H54 (cell line): ENCODE data around the gene PDE4D.
A peak's percentile ranks its signal among the peaks of the same experiment; 100 is the strongest.

Source experiments
- DNase-seq: peaks from one replicate; pipeline ENCODE4 v3.0.0; 2011; ENCODE audit warnings: low spot score, mixed read lengths; ENCODE audit not compliant: insufficient read length
- FAIRE-seq: peaks from 3 replicates; lab custom pipeline; 2011; peaks lifted over from hg19 to GRCh38; lab: Jason Lieb, UNC
- POLR2A ChIP-seq: IDR thresholded peaks from 2 replicates; pipeline ENCODE4 v1.6.1; 2011; ENCODE audit warnings: low read depth, mild to moderate bottlenecking, low read length

PDE4D gene

DNA sequence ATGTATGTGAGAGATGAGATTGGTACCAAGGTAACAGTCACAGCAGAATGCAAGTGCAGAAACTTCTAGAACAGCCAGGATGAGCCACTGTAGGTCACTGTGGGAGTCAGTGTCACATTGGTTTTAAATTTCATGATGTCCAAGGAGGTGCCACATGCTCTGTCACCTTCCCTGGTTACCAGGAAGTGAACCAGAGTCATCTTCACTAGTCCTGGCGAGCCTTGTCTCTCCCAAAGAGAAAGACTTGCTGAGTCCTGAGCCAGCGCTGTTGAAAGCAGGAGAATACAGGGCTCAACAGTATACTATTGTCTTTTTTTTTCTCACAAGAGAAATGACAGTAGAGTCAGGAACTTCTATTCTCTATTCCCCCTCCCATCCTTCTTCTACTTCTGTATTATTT lies 695.2 kb downstream of the PDE4D start:
- no peak for TF ChIP-seq POLR2A
- FAIRE-seq (no peak), DNase-seq (no peak)

DNA sequence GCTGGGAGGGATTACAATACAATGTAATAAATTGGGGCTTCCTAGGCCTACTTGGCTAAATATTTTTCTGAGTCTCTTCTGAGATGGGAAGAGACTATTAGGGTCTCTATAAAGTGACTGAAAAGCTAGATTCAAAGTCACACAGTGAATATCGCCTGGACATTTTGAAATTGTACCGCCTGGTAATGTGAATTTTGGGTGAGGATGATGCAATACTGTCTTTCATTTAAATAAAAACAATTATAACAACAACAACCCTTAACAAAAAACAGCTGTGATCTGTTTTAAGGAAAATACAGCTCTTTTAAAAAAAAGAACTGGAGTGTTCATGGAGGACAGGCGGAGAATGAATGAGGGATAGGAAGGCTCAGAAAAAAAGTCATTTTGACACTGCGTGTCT lies 695.6 kb downstream of the PDE4D start:
- no peak for FAIRE-seq

DNA sequence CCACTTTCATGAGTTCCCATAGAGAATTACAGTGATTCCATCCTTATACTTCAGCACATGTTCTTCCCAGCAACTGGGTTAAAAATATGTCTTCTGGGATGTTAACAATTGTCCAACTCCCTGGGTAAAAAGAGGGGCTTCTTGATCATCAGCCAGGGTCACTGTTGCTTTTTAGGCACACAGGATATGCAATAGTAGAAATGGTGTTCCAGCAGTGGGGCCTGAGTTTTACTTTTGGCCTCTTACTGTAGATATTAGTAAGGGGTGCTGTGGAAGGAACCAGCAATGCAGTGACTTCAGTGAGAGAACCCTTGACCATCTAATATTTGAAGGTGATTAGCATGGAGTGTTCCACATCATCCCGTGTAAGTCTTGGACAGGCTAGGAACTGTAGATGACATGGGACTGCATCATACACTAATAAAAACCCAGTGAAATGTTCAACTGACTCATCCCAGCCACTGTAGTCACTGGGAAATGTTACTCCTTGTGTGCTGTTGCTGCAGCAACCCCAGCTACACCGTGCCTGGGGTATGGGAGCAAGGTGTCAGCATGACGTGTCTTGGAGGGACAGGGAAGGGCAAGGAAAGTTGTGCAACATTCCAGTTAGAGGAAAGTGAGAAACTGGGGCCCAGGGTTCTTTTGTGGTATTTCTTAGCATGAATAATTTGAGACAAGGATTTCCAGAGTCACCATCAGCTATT lies 699.8 kb downstream of the PDE4D start:
- TF ChIP-seq POLR2A: no peak
- FAIRE-seq (peak; percentile 99), DNase-seq (peak; percentile 48)

More for the DNA sequence above, 695.6 kb downstream of the PDE4D start:
- no peak for TF ChIP-seq POLR2A
- DNase-seq: no peak

DNA sequence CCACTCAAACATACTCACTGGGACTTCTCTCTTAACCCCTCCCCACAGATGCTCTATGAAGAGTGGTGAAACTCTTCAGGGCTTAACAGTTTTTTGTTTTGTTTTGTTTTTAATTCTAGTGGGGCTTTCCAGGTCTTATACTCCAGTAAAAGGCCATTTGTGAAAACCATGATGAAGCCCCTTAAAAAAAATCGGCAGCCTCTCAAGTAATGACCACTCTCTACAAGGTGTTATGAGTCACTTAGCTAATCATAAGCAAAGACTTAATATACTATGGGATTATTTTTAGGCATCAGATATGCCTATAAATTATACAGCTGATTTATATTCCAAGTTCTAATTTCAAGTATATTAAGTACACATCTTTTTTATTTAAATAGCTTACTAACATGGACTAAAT lies 702.8 kb downstream of the PDE4D start:
- DNase-seq (no peak), FAIRE-seq (no peak)
- no peak for TF ChIP-seq POLR2A

DNA sequence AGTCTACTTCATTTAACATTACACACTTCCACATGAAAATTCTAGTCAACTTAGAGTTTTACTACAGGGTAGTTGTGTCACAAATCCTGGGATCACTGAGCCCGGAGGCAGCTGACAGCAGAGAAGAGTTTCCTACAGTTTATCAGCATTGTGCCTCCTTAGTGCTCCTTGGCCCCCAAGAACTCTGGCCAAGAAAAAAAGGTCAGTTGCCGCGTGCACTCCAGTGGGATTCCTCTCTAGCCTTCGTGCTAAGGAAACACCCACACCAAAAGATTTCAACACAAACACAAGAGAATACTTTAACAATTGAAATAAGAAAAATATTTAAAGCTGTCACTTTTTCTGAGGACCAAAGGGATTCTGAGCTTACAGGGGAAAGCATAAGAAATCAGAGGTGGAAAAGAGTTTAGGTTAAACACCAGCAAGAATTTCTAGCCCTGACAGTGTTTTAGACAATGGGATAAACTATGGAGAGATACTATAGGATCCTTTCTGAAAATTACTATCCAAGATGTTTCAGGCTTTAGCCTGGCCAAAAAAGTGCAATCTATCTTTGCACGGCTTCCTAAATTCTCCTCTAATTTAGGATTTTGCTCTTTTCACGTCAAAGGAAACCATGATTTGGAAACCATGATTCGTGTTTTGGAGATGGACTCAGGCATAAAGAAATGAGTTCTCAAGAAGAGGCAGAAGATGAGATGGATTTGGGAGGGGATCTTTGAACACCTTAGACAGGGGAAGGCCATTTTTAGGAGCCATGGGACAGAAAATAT lies 703.9 kb downstream of the PDE4D start:
- no peak for TF ChIP-seq POLR2A
- no peak for FAIRE-seq
- no peak for DNase-seq

DNA sequence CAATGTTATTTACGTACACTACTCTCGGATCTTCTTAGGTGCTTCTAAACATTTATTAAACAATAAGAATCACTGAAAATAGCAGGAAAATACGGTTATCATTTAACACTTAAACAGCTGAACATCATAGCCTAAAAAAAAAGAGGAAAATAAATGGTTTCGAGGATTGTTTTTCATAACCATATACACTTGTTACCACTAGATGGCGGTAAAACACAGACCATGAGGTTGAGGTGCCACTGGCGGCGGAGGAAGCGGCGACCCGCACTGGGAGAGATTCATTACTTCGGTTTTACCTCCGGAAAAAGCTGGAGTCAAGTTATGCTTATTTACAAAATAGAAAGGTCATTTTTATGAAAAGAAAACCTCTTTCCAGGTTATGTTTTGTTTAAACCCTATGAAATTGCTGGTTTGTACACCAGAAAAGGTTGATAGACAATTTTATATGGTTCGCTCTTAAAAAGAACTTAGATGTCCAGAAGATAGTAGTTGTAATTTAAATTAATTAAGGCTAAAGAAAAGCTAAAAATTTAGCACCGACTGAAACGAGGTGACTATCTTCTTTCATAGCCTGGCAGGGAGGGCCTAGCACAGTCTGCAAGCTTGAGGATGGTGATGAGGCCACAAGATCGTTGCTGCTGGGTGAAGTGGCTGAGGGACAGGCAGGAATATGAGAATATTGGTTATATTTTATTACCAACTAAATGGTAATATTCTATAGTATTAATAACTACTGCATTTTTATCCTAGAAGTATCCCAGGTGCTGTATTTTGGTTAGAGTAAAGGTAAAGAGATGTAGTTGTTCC lies 704.9 kb downstream of the PDE4D start:
- TF ChIP-seq POLR2A: no peak
- FAIRE-seq (peak; percentile 91), DNase-seq (peak; percentile 15)

DNA sequence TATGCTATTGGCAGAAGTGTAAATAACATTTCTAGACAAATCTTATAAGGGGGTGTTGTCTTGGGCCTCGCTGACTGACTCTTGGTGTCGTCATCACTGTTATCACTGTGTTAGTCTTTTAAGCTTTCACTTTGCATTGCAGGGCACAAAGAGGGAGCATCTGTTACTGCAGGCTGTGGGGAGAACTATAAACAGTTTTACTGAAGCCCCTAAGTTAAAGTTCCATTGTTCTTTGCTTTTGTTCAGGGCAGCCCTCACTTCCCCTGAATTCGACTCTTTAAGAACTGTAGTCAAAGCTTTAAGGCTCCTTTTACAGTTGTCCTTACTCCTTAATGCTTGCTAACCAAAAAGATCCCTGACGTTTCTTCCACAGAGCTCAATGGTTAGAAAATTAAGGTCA lies 705.7 kb downstream of the PDE4D start:
- no peak for TF ChIP-seq POLR2A
- no peak for FAIRE-seq
- DNase-seq: no peak

DNA sequence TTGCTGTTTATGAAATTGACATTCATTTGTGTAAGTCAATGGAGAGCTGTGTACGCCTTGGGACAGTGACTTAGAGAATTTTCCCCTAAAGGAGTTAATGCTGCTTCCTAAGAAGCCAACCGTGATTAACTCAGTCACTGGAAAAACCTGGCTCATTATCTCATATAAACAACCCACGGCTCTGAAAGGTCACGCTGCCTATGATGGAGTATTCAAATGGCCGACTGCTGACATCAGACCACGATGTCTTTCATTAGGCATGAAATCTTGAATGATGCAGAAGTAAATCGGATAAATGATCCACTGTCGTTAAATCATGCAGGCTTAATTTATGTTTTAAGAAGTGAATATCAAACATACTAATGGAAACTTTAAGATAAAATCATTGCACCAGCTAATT lies 706.9 kb downstream of the PDE4D start:
- TF ChIP-seq POLR2A: no peak
- DNase-seq: no peak
- FAIRE-seq: no peak

DNA sequence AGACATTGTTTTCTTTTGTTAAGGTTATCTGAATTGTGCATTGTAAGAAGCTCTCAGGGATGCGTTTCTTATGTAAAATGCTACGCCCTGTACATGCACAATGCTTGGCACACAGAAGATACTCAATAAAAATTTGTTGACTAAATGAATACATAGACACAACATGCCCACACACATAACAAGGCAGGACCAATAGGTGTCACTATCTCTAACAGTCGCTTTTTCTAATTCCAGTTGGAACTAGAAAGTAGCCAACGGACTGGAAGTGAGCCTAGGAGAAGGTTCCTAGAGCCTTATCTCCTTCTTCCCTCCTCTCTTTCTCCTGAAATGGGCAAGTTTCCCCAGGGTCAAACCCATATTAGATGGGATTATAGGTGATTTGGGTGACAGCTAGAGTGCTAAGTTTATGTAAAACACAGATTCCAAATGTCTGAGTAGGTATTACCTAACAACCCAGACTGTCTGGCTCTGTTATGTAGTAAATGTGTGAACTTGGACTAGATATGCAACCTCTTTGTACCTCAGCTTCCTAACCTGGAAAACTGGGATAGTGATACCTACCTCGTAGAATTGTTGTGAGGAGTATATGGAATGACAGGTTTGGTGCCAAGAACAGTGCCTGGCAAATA lies 707.7 kb downstream of the PDE4D start:
- TF ChIP-seq POLR2A: no peak
- no peak for FAIRE-seq
- DNase-seq: no peak

DNA sequence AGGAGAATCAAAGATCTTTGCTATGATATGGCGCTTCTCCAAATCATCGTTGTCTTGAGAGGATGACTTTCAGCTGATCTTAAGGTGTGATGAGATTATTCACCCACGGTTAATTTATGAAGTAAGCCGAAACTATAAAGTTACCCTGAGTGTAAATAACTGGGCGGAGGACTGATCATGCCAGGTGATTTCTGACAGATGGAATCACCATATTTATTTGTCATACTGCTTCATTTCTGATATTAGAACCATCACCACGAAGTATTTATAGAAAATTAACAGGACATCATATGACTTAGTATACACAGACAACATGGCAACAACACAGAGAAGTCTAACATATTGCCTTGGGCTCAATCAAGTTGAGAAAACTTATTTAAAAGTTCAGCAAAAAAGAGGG lies 708.8 kb downstream of the PDE4D start:
- TF ChIP-seq POLR2A: no peak
- no peak for FAIRE-seq
- DNase-seq: no peak

DNA sequence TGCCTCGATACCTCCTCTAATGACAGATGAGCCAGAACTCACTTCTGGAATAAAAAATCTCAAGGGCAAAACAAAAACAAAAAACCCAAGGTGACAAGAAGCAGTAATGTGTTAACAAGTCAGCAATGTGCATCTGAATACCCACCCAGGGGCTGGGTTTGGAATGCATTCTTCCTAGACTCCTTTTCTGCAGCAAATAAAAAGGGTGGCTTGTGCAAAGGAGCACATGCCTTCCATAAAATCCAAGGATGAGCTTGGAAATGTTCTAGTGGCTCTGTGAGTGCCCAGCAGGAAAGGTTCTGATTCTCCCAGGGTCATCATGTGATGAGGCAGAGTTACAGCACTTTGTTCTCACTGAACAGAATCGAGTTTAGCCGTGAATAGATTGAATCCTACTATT lies 710.8 kb downstream of the PDE4D start:
- no peak for FAIRE-seq

DNA sequence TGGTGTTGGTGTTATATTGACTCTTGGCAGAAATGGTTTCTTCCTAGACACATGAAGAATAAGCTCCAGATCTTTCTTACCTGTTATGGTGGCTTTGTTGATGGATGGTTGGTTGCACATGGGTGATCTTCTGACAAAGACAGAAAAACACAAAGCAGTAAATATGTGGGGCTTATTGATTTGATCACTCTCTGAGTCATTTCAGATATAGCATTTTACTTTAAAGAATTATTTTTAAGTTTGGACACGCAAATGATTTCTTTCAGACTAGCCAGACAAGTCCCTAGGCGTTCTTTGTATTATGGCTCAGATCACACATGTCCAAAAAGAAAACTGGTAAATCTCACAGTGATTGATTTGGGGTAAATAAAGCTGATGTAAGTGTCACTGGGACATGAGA lies 713.0 kb downstream of the PDE4D start:
- DNase-seq: no peak

More for the DNA sequence above, 710.8 kb downstream of the PDE4D start:
- no peak for DNase-seq
- no peak for TF ChIP-seq POLR2A

DNA sequence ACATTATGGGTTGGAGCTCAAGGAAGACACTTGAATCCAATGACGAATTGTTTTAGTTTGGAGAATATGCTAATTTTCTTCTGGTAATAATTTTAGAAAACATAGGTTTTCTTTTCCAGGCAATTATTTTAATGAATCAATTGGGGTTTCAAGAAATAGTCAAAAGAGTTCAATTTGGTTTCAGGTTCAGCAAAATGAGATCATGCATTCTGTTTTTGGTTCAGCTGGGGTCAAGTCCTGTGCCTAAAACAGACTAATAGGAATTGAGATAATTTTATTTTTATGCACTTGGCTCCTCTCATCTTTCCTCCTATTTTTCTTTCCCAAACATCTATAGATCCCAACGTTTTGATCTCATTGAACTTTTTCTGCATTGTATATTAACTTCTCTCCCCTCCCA lies 713.8 kb downstream of the PDE4D start:
- DNase-seq: no peak
- FAIRE-seq: no peak
- no peak for TF ChIP-seq POLR2A

More for the DNA sequence above, 713.0 kb downstream of the PDE4D start:
- no peak for FAIRE-seq
- TF ChIP-seq POLR2A: no peak
